Muscle layer of duodenum (tissue), 2 donors: ENCODE results near the gene REEP1.

Experiments
- H3K27ac ChIP-seq: one replicate; pipeline ENCODE4 v1.7.0; 2013; ENCODE audit warnings: mild to moderate bottlenecking, low read length
- H3K27me3 ChIP-seq: one replicate; pipeline ENCODE4 v1.7.0; 2013; ENCODE audit warnings: low read depth, mild to moderate bottlenecking, control low read depth, low read length
- H3K36me3 ChIP-seq, 2 donors: one replicate each; pipeline ENCODE4 v1.7.0; 2013; ENCODE audit warnings: low read length in 2 of 2, control low read depth in 1 of 2, mild to moderate bottlenecking in 1 of 2; ENCODE audit not compliant: insufficient read depth in 2 of 2, control insufficient read depth in 1 of 2
- H3K4me1 ChIP-seq, 2 donors: one replicate each; pipeline ENCODE4 v1.7.0; 2013; ENCODE audit warnings: low read length in 2 of 2, mild to moderate bottlenecking in 2 of 2, control low read depth in 1 of 2, moderate library complexity in 1 of 2; ENCODE audit not compliant: insufficient read depth in 2 of 2, control insufficient read depth in 1 of 2
- H3K4me3 ChIP-seq, 2 donors: one replicate each; pipeline ENCODE4 v1.7.0; 2013; ENCODE audit warnings: low read length in 2 of 2, low read depth in 1 of 2, mild to moderate bottlenecking in 1 of 2
- H3K9me3 ChIP-seq, 2 donors: one replicate each; pipeline ENCODE4 v1.7.0; 2013; ENCODE audit warnings: low read length in 2 of 2, control low read depth in 1 of 2, mild to moderate bottlenecking in 1 of 2; ENCODE audit not compliant: control insufficient read depth in 1 of 2
- donor health status: healthy.

Gene REEP1

DNA sequence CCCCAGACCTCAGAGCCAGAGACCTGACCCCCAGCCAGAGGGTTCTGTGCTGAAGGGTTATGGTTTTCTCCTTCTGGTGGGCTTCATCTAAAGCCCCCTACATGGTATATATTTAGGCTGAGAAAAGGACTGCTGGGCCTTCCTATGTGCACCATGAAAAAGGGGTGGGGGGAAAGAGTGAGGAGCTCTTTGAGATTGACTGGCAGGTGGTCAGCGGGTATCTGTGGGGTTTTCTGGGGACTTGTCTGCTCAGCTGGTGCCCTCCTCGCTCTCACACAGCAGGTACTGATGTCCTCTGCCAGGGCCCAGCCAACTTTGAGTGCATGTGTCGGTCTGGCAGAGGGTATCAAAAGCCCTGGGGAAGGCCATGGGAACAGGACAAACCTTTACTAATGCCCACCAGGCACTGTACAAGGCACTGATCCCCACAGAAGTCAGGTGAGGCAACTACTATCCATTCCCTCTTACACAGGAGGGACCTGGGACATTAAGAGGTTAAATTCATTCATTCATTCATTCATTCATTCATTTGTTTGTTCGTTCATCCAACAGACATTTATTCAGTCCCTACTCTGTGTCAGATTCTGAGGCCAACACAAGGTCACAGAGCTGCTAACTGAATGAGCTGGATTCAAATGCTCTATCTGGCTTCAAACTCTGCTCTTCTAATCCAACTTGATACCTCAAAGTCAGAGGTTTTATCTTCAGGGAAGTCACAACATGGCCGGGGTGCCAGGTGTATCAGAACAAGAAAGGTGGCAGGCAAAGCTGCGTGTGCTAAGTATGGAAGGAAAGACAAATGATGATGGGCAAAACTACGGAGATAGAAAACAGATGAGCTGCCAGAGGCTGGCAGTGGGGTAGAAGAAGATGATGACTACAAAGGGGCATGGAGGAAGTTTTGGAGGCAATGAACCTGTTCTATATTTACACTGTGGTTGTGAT is 44.6 kb downstream of the REEP1 start:
- H3K4me3 ChIP-seq = no peak overlapping the region
- H3K27ac ChIP-seq = no peak overlapping the region
- H3K27me3 ChIP-seq = no peaks in the 10 kb centered on the region
- H3K9me3 ChIP-seq = no peaks in the 10 kb centered on the region
- no peaks in the 10 kb centered on the region for H3K36me3 ChIP-seq
- peaks cover 0 to 25% of the 10 kb centered on the region in 2 donors for H3K4me1 ChIP-seq

DNA sequence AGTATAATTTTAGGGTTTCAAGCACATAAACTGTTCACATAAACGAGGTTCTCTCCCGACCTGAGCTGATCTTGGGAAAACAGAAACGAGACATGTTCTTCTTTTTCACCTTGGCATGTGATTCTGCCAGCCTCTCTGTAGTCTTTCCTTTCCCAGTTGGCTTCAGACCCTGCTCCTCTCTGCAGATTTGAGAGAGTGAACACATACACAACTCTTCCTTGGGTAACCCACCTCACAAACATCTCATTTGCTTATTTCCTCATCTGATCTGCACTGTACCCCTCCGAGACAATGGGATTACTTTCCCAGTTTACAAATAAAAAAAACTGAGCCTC is 46.1 kb downstream of the REEP1 start:
- Histone ChIP-seq H3K4me1 (peaks cover 0 to 14% of the 10 kb centered on the region in 2 donors), H3K27me3 (no peaks in the 10 kb centered on the region), H3K27ac (peak overlapping the region; percentile 15), H3K4me3 (no peak overlapping the region), H3K36me3 (no peaks in the 10 kb centered on the region), H3K9me3 (no peaks in the 10 kb centered on the region)

DNA sequence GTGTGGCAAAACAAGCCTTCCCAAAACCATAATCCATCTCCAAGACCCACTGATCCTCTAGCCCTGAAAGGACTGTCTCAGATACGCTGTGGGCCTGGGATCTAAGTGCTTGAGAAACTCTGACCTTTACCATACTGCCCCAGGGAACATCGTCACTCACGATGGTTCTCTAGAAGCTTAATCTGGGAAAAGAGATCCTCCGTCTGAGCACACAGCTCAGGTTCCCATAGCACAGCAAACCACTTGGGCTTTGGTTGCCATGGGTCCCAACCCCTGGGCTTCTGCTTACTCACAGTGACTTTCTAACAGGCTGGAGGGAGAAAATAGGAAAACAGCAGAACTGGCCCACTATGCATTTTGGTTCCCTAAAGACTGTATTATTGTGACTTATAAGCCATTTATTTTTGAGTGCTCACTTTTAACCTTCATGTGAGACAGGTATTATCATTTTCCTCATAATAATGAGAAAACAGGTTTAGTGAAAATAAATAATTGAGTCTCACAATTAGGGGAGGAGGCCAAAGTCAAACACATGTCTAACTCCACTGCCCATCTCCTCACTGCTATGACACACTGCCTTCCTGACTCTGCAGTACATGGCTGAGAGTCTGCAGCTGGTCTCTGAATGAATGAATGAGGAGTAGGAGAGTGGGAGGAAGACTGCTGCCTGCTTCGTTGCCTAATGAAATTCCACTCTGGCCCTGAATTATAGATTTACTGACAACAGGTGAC is 46.7 kb downstream of the REEP1 start:
- no peaks in the 10 kb centered on the region for H3K36me3 ChIP-seq
- H3K27me3 ChIP-seq = no peaks in the 10 kb centered on the region
- H3K4me1 ChIP-seq = peaks cover 0 to 14% of the 10 kb centered on the region in 2 donors
- no peak overlapping the region for H3K4me3 ChIP-seq
- no peaks in the 10 kb centered on the region for H3K9me3 ChIP-seq
- peak overlapping the region; percentile 15 for H3K27ac ChIP-seq

DNA sequence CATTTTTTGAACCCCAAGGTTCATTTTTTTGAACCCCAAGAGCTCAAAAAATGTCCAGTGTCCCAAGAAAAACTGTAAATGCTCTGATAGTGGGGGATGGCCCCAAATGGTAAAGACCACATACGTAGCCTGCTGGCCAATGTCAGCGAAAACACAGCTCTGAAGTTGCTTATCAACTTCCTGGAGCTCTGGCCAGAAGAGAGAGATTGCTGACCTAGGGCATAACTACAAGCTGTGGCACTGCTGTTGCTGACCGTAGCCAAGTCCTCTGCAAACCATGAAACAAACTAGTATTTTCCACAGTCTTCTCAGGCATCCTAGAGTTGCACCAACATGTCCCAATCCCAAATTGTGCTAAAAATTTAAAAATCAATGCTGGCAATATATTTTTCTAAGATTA is 50.9 kb downstream of the REEP1 start:
- Histone ChIP-seq H3K9me3 (no peaks in the 10 kb centered on the region), H3K4me1 (peaks cover 0 to 32% of the 10 kb centered on the region in 2 donors), H3K4me3 (no peak overlapping the region), H3K36me3 (no peaks in the 10 kb centered on the region), H3K27me3 (no peaks in the 10 kb centered on the region), H3K27ac (no peak overlapping the region)

DNA sequence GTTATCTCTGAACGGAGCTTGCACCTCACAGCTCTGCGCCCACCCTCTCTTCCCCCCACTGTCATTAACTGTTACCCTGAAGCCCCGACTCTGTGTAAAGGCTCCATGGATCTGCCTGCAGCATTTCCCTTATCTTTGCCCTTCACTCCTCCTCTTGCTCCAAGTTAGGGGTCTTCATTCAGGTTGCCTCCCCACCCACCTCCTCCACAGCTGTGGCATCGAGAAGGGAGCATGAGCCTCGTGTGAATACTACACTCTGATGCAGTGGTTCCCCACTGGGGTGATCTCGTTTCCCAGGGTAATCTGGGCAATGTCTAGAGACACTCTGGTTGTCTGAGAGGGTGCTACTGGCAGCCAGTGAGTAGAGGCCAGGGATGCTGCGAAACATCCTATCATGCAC is 51.4 kb downstream of the REEP1 start:
- Histone ChIP-seq H3K27ac (no peak overlapping the region), H3K4me3 (no peak overlapping the region), H3K4me1 (peaks cover 0 to 35% of the 10 kb centered on the region in 2 donors)

DNA sequence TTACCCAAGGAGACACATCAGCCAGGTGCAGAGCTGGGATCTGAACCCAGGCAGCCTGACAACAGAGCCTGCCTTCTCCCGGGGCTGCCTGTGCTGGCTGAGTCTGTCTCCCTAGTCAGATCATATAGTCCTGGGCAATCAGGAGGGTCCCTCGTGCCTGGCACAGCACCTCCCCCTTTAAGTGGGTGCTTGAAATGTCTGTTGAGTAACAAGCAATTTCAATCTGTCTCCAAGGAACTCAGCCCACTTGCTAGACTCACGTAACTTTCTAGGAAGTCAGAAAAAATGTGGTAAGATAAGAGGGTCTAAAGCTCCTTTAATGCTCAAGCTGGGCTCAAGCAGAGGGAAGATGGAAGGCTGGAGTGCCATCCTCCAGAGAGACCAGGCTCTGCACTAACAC is 51.9 kb downstream of the REEP1 start:
- Histone ChIP-seq H3K27ac (no peak overlapping the region), H3K36me3 (no peaks in the 10 kb centered on the region), H3K4me1 (peaks cover 0 to 39% of the 10 kb centered on the region in 2 donors), H3K4me3 (no peak overlapping the region), H3K9me3 (no peaks in the 10 kb centered on the region), H3K27me3 (no peaks in the 10 kb centered on the region)

More for the DNA sequence above, 51.4 kb downstream of the REEP1 start:
- Histone ChIP-seq H3K9me3 (no peaks in the 10 kb centered on the region), H3K27me3 (no peaks in the 10 kb centered on the region), H3K36me3 (no peaks in the 10 kb centered on the region)

DNA sequence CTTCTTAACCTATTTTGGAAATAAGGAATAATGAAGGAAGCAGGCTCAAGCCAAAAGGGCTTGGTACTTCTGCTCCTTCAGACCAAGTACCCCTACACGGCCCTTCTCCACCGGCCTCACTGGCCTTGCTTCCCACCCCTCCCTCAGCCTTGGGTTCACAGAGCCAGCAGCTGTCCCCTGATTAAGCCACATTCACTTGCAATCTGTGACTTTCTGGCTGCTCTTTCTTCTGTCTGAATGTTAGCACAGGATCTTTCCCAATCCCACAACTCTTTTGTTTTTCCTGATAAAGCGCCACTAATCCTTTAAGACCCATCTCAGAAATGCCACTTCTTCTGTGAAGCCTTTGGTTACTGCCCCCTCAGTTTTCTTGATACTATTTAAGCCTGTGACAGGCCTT is 52.4 kb downstream of the REEP1 start:
- Histone ChIP-seq H3K27me3 (no peaks in the 10 kb centered on the region), H3K4me3 (no peak overlapping the region), H3K9me3 (no peaks in the 10 kb centered on the region), H3K36me3 (no peaks in the 10 kb centered on the region), H3K4me1 (peaks cover 5 to 40% of the 10 kb centered on the region in 2 donors), H3K27ac (no peak overlapping the region)

DNA sequence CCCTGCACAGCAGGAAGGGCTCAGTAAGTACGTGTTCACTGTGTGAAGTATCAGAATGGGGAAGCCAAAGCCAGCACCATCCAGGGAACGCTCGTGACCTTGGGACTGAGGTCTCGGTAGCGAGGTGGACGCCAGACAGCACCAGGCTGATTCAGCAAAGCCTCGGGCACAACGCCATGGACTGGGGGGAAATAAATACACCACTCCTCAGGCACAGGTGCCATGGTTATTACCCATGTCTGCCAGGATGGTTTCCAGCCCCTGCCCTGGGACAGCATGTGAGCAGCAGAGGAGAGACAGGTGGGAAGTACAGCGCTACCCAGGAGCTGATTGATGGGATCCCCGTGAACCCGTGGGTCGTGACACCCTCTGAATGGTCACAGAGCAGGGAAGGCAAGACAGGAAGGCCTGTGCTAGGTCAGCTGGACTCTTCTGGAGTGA is 53.0 kb downstream of the REEP1 start:
- H3K4me3 ChIP-seq = no peak overlapping the region
- no peak overlapping the region for H3K27ac ChIP-seq

DNA sequence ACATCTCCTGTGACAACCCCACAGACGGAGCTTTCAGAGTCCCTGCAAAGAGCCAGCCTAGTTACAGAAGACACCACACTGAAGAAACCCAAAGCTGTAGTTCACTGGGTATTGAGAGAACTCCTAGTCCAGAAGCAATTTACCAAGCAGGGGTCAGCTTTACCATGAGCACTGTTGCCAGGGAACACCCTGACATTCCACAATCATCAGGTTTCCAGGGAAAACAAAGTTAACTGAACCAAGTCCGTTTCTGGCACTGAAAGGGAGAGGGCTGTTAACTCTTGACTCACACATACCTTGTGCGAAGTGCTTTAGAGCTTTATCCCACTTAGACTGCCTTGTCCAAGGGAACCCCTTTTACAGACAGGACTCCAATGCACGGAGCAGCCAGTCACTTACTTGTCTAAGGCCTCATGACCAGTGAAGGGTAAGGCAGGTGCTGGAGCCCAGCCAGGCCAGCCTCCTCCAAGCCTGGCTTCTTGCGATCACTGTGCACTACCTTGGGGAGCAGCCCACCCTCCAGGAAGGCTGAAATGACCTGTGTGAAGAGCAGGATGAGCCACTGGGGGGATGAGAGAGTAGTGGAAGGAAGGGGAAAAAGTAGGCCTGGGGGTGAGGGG is 53.9 kb downstream of the REEP1 start:
- H3K27ac ChIP-seq = no peak overlapping the region
- H3K4me3 ChIP-seq = no peak overlapping the region
- H3K4me1 ChIP-seq = peaks cover 11 to 51% of the 10 kb centered on the region in 2 donors
- H3K36me3 ChIP-seq = no peaks in the 10 kb centered on the region
- no peaks in the 10 kb centered on the region for H3K27me3 ChIP-seq
- no peaks in the 10 kb centered on the region for H3K9me3 ChIP-seq

More for the DNA sequence above, 53.0 kb downstream of the REEP1 start:
- H3K36me3 ChIP-seq = no peaks in the 10 kb centered on the region
- H3K27me3 ChIP-seq = no peaks in the 10 kb centered on the region
- H3K4me1 ChIP-seq = peaks cover 11 to 46% of the 10 kb centered on the region in 2 donors
- no peaks in the 10 kb centered on the region for H3K9me3 ChIP-seq

DNA sequence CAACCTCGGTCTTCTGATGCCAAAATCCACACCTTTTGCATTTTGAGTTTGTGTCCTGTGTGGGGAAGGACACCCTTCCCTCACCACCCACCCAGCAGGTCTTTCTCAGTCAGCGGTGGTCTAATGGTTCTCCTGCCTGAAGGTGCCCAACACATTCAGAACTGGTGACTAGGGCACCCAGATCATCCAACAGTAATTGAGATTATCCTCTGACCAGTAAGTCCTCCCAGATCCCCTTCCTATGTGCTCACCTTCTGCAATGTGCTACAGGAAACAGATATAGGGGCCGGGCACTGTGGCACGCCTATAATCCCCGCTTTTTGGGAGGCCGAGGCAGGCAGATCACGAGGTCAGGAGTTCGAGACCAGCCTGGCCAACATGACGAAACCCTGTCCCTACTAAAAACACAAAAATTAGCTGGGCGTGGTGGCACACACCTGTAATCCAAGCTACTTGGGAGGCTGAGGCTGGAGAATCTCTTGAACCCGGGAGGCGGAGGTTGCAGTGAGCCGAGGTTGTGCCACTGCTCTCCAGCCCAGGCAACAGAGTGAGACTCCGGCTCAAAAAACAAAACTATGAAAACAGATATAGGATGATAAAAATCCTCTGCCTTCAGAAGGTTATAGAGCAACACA is 56.2 kb downstream of the REEP1 start:
- peak overlapping the region; percentile 25 for H3K27ac ChIP-seq
- no peaks in the 10 kb centered on the region for H3K9me3 ChIP-seq
- peaks cover 11 to 51% of the 10 kb centered on the region in 2 donors for H3K4me1 ChIP-seq
- no peaks in the 10 kb centered on the region for H3K27me3 ChIP-seq
- H3K4me3 ChIP-seq = peak overlapping the region in 1 of 2 donors; percentile 5
- no peaks in the 10 kb centered on the region for H3K36me3 ChIP-seq
